ENCODE measurements around the gene TRPM2. TPM values are rescaled to one million over a fixed set of nuclear protein-coding genes. Genes with fewer than 3 reads are reported as not detected.

Gene TRPM2
- total RNA-seq, 4 donors from 2014 or later: 3.9 to 9.3 (median 6.6) TPM

- ATAC-seq (ENCODE audit: low FRiP score): no peak
Observed at GRCh38 chr21:44399151-44399954, 45.9 kb downstream of the TRPM2 start.

GRCh38 chr21:44399955-44400790 is 46.8 kb downstream of the TRPM2 start:
- TF ChIP-seq CTCF (IDR thresholded peaks at IDR 0.05): no peak
- no peak for ATAC-seq (ENCODE audit: low FRiP score)
- DNase-seq (ENCODE audit: low spot score): no peak

More at GRCh38 chr21:44399151-44399954, 45.9 kb downstream of the TRPM2 start:
- no peak for DNase-seq (ENCODE audit: low spot score)
- TF ChIP-seq CTCF (IDR thresholded peaks at IDR 0.05): no peak

GRCh38 chr21:44400791-44401385 is 47.5 kb downstream of the TRPM2 start:
- no peak for TF ChIP-seq CTCF (IDR thresholded peaks at IDR 0.05)
- DNase-seq (ENCODE audit: low spot score) (no peak), ATAC-seq (ENCODE audit: low FRiP score) (no peak)

GRCh38 chr21:44401386-44402160 is 48.2 kb downstream of the TRPM2 start:
- DNase-seq (ENCODE audit: low spot score): no peak
- no peak for ATAC-seq (ENCODE audit: low FRiP score)
- TF ChIP-seq CTCF (IDR thresholded peaks at IDR 0.05): no peak

GRCh38 chr21:44402323-44403105 is 49.1 kb downstream of the TRPM2 start:
- TF ChIP-seq CTCF (IDR thresholded peaks at IDR 0.05): no peak
- DNase-seq (ENCODE audit: low spot score) (no peak), ATAC-seq (ENCODE audit: low FRiP score) (no peak)
